Measurements from ENCODE around the gene SLC33A1.
"Not testable (repeated sequence)": the region's sequence is repeated elsewhere in the genome, so short reads cannot be mapped to it uniquely, and the experiment has no call there.

Gene SLC33A1

DNA sequence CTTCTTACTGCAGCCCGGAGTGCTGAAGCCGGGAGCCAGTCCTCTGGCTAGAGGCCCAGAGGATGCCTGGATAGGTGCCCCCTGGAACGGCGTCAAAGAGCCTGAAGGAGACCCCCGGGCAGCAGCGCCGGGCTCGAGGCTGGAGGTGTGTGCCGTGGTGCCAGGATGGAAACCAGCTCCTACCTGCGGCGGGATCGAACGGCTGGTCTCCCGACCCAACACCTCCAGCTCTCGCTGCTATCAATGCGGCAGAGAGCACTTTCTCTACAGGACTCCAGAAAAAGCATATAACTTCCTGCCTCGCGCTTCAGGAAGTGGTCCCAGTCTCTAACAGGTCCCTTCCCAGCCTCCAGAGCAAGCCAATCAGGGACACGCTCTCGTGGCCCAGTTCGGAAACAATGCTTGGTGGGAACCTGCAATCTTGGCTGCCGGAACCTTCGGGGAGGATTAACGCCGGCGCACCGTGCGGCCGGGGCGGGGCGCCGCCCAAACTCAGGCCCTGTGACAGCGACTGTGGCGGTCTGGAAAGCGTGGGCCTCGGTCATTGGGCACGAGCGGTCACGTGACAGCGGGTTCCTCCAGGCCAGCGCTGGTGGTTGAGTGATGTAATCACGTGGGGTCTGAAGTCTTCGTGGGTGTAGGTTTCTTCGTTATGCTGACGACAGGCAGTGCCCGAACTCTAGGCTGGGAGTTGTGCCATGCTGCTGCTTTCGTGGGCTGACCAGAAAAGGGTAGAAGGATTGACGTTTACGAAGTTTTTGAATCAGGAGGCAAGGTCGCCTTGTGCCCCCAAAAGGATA is at the start of gene SLC33A1:
Gene SLC33A1, minus strand, starts transcription at position 287 of the 800 bp plus-strand sequence. CDS start 430 bp downstream, outside the sequence.
- peak; percentile 98 for DNase-seq

DNA sequence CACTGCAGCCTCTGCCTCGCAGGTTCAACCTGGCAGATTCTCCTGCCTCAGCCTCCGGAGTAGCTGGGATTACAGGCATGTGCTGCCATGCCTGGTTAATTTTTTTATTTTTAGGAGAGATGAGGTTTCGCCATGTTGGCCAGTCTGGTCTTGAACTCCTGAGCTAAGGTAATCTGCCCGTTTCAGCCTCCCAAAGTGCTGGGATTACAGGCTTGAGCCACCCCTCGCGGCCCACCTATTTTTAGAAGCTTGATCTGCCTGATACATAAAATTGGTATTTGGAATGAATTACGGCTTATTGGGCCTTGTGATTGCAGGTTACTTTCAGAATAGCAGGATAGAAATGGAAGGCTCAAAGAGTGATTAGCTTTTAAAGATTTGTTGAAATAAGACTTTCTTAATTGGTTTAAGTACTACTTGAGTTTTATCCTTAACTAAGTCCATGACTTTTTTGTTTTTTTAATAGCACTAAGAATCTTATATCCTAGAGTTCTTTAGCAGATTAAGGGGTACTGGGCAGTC is 41.2 kb upstream of the SLC33A1 start:
- no peak for DNase-seq

DNA sequence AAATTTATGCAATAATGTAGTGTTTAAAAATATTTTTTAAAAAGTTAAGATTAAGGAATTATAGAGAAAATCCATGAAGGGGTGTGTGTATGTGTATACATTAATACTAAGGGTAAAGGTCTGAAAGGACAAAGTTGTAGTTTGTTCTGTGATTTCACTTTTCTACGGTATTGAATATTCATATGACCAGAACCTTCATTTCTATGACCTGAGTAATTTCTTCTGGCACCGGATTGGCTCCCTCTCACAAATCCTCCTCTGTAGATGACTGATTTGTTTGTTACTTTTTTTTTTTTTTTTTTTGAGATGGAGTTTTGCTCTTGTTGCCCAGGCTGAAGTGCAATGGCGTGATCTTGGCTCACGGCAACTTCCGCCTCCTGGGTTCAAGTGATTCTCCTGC is 37.1 kb upstream of the SLC33A1 start:
- DNase-seq: no peak

DNA sequence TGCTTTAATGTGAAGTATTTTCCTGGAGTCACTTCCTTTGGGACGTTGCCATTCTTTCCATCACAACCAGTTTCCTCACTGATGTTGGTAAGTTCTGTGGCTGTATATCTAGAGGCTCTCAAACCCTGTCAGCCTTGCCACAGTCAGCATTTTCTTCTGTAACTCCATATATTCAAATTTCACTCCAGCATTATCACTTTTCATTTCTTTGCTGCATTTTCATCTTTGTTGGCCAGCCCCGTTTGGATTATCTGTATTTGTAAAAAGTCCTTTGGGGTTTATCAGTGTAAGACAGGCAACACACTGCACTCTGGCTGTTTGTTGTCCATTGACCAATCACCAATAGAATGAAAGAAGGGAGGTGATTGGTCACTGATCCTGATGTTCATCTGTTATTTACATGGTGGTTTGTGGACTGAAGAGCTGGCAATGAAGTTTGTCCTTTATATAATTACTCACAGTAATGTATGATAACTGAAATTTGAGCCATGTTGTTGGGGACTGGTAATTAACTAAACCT is 36.5 kb upstream of the SLC33A1 start:
- DNase-seq: no peak

DNA sequence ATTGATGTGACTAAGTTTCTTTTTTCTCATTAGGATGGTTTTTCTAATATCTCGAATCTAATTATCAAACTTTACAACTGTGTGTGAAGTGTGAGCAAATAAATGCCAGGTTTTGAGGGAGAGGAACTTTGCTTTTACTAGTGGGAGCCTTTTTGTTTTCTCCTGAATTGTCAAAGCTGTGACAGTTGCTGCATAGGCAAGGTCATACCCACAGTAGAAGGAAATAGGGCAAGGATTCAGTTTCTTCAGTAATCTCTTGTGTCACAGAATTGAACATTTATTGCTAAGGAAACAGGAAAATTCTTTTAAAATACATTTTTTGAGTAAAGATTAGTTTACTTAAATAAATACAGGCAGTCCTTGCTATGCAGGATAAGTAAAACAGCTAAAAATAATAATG is 35.7 kb upstream of the SLC33A1 start:
- no peak for DNase-seq

DNA sequence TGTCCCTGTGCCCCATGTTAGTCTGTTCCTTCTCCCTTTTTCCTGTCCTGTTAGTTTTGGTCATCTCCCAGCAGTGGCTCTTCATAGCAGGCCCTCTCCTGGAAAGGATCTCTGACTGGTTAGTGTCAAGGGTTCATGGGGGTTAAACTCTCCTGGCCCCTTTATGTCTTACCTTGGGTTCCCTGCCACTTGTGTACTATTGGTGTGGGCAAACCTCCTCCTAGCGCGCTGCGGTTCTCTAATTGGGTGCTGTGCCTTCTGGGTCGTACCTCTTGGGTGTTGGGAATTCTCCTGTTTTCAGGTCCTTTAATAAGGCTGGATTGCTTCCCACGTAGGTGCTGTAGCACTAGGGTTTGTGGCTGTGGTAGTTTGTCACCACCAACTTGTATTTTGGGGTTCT is 35.0 kb upstream of the SLC33A1 start:
- no peak for DNase-seq

DNA sequence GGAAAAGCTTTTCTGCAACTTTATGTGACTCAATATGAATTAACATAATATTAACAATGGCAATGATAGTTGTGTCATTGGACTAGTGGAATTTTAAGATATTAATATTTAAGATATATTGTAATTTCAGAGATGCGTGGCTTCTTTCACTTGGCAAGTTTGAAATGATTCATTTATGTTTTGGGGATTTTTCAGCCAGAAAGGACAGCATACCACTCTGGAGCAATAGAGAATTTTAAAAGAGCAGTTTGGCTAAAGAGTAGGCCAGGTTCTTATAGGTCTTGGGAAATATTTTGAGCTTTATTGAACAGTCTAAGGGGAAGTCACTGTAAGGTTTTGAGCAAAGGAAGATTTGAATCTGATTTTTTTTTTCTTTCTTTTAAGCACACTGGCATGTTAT is 32.7 kb upstream of the SLC33A1 start:
- DNase-seq: no peak

DNA sequence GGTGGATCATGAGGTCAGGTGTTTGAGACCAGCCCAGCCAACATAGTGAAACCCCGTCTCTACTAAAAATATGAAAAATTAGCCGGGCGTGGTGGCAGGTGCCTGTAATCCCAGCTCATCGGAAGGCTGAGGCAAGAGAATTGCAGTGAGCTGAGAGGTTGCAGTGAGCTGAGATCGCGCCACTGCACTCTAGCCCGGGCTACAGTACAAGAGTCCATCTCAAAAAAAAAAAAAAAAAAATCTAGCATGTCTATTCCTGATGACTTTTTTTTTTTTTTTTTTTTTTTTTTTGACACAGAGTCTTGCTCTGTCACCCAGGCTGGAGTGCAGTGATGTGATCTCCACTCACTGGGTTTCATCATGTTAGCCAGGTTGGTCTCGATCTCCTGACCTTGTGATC is 32.1 kb upstream of the SLC33A1 start:
- DNase-seq: not testable (repeated sequence)

DNA sequence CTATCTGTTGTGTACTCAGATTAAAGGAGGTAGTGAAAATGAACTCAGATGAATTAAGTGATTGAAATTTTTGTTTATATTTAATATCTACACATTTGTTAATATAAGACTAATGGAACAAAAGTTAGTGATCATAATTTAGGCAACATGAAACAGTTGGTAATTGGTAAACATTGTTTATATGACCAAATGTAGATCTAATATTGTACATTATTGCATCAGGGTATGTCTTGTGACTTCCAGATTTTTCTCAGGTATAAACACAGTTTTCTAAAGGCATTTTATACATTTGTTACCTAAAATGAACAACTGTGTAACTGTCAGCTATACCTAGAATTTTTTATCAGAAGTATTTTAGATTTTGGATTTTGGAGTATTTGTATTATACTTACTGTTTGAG is 31.1 kb upstream of the SLC33A1 start:
- no peak for DNase-seq

DNA sequence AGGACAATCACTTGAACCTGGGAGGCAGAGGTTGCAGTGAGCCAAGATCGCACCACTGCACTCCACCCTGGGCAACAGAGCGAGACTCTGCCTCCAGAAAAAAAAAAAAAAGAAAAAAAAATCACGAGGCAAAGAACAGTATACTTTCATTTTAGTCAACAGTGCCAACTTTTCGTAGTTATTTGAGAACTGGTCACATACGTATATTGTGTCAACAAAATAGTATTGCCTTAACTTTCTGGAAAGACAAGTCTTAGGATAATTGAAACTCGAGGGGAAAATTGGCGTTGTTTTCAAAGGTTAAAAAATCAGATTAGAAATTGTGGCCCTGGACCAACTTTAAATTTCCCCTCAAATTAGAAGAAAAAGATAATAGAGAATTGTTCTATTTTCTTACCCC is 30.1 kb upstream of the SLC33A1 start:
- DNase-seq: no peak

DNA sequence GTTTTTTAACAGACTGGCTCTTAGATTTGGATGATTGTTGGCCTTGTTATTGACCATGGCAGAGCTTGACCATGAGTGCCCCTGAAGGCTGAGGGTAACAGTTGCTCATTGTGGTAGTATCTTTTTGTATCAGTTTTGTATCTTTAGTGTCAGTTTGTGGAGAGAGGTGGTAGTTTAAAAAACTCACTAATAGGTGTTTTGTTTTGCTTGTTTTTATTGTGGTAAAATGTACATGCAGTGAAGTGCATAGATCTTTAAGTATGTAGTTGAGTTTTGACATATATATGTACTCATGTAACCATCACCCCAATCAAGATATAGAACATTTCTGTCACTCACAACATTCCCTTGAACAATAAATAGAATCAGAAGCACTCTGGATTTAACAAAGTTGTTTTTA is 26.1 kb upstream of the SLC33A1 start:
- DNase-seq: no peak

DNA sequence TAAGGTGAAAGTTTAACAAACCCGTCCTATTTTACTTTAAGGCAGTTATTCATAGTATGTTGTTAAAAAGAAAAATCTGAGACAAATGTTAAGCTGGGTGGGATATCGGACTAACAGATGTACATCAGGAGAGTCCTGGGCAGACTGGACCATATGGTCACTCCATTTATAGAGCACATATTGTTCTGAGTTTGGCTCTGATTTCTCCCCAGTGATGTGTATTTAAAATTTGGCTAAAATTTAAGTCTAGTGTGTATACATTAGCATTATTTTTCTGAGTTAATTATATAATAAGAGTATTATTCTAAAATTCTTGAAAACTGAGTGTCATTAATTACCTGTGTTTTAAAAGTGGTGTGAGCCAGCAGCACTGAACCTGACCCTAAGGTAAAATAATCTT is 22.3 kb upstream of the SLC33A1 start:
- DNase-seq: no peak

DNA sequence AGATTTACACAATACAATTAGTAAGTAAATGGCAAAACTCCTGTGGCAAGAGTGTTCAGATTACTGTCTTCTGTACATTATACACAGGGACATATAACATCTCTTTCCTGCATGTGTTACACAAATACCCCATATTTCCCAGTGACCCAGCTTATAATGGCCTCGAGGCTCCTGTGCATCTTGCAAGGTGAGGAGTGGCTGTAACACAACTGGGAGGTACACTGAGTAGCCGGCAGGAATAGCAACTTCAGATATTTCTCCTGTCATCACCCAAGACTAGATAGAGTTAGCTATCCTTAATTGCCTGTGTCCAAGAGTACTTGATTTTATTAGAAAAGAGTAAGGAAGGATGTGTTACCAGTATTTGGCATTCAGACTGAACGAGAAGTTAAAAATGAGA is 21.8 kb upstream of the SLC33A1 start:
- DNase-seq: no peak

DNA sequence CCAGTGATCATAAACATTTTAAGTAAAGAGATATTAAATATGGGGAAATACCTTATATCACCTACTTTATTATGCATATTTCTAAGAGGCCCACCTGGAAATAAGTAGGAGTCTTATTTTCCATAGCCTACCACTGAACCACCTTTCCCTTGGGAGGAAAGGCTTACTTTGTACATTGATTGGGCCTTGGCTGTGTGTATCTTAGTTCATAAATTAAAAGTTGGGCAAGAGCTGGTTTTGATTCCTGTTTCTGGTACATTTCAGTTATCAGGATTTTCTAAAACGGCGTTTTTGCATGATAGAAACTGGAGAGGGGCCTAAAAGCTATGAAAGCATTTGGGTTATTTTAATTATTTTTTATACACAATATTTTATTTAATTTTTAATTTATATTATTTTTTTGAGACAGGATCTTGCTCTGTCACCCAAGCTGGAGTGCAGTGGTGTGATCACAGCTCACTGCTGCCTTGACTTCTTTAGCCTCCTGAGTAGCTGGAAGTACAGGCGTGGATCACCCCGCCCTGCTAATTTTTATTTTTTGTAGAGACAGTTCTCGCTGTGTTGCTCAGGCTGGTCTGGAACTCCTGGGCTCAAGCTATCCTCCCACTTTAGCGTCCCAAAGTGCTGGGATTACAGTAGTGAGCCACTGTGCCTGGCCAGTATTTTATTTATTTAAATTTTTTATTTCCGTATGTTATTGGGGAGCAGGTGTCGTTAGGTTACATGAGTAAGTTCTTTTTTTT is 18.8 kb upstream of the SLC33A1 start:
- DNase-seq: no peak

DNA sequence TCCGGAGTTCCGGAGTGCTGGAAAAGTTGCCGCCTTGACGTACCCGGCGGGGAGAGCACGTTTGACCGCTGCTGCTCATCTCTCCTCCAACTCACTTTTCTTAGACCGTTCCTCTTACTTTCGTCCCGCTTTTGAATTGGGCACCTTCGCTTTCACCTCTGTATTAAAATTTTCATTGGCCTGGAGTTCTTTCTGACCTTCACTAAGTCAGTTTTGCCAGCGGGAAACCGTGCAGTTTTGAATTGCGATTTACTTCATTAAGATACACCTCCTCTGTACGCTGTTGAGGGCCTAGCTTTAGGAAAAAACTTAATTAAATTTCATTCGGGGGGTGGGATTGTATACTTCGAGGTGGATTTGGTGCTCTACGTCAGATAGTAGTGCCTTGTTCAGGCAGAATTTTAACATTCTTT is 17.5 kb upstream of the SLC33A1 start:
- DNase-seq: no peak

DNA sequence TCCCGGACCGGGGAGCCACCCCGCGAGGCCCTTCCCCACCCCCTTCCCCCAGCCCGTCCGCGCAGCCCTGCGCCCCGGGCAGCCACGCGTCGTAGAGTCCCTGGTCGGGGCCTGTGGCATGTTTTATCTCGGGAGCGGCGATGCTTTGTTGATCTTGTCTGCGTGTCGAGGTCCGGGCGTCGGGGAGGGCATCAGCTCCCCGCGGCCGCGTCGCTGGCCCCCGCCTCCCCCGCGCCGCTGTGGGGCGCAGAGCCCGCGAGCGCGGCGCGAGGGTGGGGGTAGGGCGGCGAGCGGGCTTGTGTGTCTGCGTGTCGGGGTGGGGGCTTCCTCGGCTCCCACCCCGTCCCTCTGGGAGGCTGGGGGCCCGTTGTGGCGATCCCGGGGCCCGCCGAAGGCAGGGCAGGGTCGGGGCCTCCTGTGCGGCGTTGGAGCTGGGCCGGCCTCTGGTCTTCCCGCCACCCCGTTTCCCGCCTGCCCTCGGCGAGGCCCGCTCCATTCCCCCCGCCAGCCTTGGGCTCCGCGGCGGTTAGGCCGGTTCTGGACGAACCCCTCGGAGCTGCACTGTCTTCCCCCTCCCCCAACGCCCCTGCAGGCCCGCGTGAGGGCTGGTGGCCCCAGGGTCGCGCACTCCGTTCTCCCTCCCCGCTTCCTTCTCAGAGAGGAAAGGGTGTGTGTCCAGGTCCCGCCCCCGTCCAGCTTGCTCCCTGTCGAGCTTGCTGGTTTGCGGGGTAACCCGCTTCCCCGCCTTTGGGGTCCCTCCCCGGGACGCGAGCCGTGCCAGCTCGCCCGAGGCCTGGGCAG is 16.9 kb upstream of the SLC33A1 start:
- DNase-seq: no peak

DNA sequence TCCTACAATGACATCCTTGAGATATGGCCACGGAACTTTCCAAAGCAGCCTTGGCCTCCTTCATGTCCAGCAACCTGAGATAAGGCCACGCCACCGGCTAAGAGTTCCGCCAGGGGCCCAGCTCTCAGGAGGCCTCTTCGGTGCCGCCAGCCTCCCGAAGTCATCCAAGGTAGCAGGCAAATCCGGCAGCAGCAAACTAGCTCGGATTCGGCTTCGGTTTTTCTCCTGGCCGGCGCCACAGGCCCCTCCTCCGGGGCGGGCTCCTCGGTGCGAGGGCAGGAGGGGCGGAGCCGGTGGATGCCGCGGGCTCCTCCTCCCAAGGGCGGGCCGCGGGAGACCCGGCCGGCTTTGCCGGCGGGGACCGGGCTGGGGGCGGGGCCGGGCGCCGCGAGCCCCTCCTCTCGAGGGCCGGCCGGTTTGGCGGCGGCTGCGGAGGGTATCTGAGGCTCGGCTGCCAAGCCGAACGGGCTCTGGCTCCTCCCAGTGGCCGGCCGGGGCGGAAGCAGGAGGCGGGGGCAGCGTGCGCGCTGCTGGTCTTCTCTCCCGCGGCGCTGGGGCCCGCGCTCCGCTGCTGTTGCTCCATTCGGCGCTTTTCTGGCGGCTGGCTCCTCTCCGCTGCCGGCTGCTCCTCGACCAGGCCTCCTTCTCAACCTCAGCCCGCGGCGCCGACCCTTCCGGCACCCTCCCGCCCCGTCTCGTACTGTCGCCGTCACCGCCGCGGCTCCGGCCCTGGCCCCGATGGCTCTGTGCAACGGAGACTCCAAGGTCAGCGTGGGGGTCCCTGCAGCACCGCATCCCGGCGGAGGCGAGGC is 16.1 kb upstream of the SLC33A1 start, which contains the start of gene GMPS:
Gene GMPS, plus strand, starts transcription at position 518 of the 812 bp plus-strand sequence. Its CDS starts 221 bp downstream, at position 739.
- DNase-seq: peak; percentile 70

DNA sequence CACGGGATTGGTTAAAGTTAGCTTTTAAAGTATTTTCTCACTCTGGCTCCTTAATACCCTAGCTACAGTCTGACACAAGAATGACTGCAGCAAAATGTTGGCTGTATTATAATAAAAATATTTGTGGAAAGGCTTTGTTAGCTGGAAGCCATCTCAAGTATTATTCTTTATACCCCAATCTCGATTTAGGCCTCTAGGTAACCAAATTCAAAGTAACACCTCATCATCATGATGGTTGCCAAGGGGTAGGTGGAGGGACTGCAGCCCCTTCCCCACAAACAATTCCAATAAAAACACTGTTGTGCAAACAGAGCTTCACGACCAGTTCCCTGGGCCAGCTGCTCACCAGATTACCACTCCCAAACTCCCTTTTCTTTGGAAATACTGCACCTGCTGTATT is 15.5 kb upstream of the SLC33A1 start:
- DNase-seq: no peak

DNA sequence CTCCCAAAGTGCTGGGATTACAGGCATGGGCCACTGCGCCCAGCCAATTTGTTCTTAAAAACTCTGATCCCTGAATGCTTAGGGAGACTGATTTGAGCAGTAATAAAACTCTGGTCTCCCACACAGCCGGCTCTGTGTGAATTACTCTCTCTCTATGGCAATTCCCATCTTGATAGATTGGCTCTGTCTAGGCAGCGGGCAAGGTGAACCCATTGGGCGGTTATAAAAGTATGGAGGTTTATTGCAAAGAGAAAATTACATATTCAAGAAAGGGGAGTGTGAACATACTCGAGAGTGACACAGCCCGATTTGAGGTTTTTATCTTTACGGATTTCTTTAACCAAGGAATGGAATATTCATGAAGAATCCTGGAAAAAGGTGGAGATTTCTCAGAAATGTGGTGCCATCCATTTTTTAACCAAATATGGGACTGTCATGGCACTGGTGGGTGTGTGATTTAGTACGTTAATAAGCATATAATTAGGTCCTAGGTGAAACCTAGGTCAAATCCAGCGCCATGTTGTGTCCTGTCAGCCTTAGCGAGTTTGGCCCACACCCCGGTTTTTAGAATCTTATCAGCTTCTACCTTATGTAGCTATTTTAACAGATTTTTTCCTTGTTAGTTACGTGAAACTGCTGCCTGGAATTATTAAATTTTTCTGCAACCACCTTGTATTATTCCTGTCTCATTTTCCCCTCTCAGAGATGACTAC is 9.0 kb upstream of the SLC33A1 start:
- DNase-seq: no peak

DNA sequence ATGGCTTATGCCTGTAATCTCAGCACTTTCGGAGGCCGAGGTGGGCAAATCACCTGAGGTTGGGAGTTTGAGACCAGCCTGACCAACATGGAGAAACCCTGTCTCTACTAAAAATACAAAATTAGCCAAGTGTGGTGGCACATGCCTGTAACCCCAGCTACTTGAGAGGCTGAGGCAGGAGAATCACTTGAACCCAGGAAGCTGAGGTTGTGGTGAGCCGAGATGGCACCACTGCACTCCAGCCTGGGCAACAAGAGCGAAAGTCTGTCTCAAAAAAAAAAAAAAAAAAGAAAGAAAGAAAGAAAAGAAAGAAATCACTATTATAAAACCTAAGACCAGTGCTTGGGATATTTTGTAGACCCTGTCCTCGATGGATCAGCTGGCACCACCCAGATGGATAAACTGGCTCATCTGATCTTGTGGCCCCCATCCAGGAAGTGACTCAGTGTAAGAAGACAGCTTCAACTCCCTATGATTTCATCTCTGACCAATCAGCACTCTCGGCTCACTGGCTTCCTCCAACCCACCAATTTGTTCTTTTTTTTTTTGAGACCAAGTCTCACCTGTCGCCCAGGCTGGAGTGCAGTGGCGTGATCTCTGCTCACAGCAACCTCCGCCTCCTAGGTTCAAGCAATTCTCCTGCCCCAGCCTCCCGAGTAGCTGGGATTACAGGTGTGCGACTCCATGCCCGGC is 8.2 kb upstream of the SLC33A1 start:
- not testable (repeated sequence) for DNase-seq

Data from NCI-H187 treated with DMSO at 0.1 percent for 48 hours (cell line).